Measurements from ENCODE around the gene PRICKLE4. TPM values are rescaled to one million over a fixed set of nuclear protein-coding genes. Genes with fewer than 3 reads are reported as not detected.
A peak's percentile ranks its signal among the peaks of the same experiment; 100 is the strongest.

The PRICKLE4 gene
- total RNA-seq, 3 donors from 2014 or later (not counting 1 experiment from before 2014, with no cell fraction given): not detected

GRCh38 chr6:41779336-41779735, 1.2 kb upstream of the PRICKLE4 start:
- no peaks in the 10 kb centered on the region for H3K27me3 ChIP-seq (ENCODE audit: control insufficient read depth, insufficient read depth, low read length)
- WGBS (ENCODE audit: insufficient coverage): 7% methylated on average over 16 of the region's 16 CpGs
- no peak for TF ChIP-seq CTCF (IDR thresholded peaks at IDR 0.05)
- H3K27ac ChIP-seq (ENCODE audit: low read length): no peak overlapping the region
- peaks cover 8% of the 10 kb centered on the region for H3K36me3 Mint-ChIP-seq
- intact Hi-C loops (cut with micrococcal nuclease): no loop called here
- no peak for ATAC-seq
- peaks cover 11% of the 10 kb centered on the region for H3K36me3 ChIP-seq (ENCODE audit: control insufficient read depth, insufficient read depth, low read length)
- peak overlapping the region; percentile 89 for H3K4me3 Mint-ChIP-seq
- DNase-seq: no peak
- peak overlapping the region; percentile 37 for H3K4me3 ChIP-seq (ENCODE audit: low read length)
- H3K27ac Mint-ChIP-seq: peak overlapping the region in 1 of 2 donors; percentile 80
- H3K4me1 ChIP-seq (ENCODE audit: control insufficient read depth, insufficient read depth, low read length): peaks cover 17% of the 10 kb centered on the region
- H3K27me3 Mint-ChIP-seq (ENCODE audit: low read depth in 2 of 2): peaks cover 0 to 3% of the 10 kb centered on the region in 2 donors
- no peaks in the 10 kb centered on the region for H3K9me3 ChIP-seq (ENCODE audit: control insufficient read depth, insufficient read depth, low read length)
- H3K9me3 Mint-ChIP-seq: no peaks in the 10 kb centered on the region
- peaks cover 7 to 22% of the 10 kb centered on the region in 2 donors for H3K4me1 Mint-ChIP-seq

- H3K27ac ChIP-seq (ENCODE audit: low read length): no peak within 1 kb of the TSS
- peak; percentile 77 for TF ChIP-seq CTCF (IDR thresholded peaks at IDR 0.05)
- H3K9me3 ChIP-seq (ENCODE audit: control insufficient read depth, insufficient read depth, low read length): no peaks in the 10 kb centered on the region
- Mint-ChIP-seq H3K9me3 (no peaks in the 10 kb centered on the region), H3K27ac (peak within 1 kb of the TSS in 1 of 2 donors; percentile 80), H3K27me3 (ENCODE audit: low read depth in 2 of 2) (peaks cover 0 to 3% of the 10 kb centered on the region in 2 donors), H3K4me1 (peaks cover 7 to 22% of the 10 kb centered on the region in 2 donors), H3K4me3 (peak within 1 kb of the TSS; percentile 92), H3K36me3 (peaks cover 2% of the 10 kb centered on the region)
- under 1% methylated on average over 73 of the region's 73 CpGs for WGBS (ENCODE audit: insufficient coverage)
- peaks cover 5% of the 10 kb centered on the region for H3K36me3 ChIP-seq (ENCODE audit: control insufficient read depth, insufficient read depth, low read length)
- H3K4me3 ChIP-seq (ENCODE audit: low read length): peak within 1 kb of the TSS; percentile 40
- no peaks in the 10 kb centered on the region for H3K27me3 ChIP-seq (ENCODE audit: control insufficient read depth, insufficient read depth, low read length)
- intact Hi-C loops (cut with micrococcal nuclease): loop anchor here (1.0 to 10.0 kb wide), 4 partner anchors 157 to 765 kb away; no protein-coding TSS in a partner anchor
- DNase-seq (peak; percentile 99), ATAC-seq (peak; percentile 96 to 100 (median 98))
- H3K4me1 ChIP-seq (ENCODE audit: control insufficient read depth, insufficient read depth, low read length): peaks cover 22% of the 10 kb centered on the region
Measured at GRCh38 chr6:41779788-41780550, 613 bp upstream of the PRICKLE4 start, which contains the start of gene FRS3. FRS3 (minus strand) TSS chr6:41779900; CDS start chr6:41776987, 2,913 bp downstream.

DNA sequence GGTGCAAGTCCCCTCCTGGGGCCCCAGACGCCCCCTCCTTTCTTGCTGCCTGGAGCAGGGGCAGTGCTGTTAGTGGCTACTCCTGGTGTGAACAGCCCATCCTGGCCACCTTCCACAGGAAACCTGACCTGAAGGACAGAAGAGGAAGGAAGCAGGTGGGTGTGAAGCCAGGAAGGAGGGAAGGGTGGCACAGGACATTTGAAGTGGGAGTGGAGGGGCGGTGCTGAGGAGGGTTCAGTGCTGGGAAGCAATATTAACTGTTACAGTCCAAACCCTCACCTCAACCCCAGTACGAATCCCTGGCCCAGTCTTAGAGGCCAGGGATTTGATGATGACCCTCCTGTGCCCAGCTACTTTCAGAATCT, 766 bp downstream of the PRICKLE4 start:
- no peaks in the 10 kb centered on the region for H3K36me3 ChIP-seq (ENCODE audit: control insufficient read depth, insufficient read depth, low read length)
- WGBS (ENCODE audit: insufficient coverage): 30% methylated on average over 2 of the region's 3 CpGs
- Mint-ChIP-seq H3K4me1 (peaks cover 7 to 29% of the 10 kb centered on the region in 2 donors), H3K9me3 (no peaks in the 10 kb centered on the region), H3K27me3 (ENCODE audit: low read depth in 2 of 2) (peaks cover 0 to 3% of the 10 kb centered on the region in 2 donors), H3K36me3 (no peaks in the 10 kb centered on the region), H3K4me3 (peak overlapping the region; percentile 78), H3K27ac (no peak overlapping the region)
- no peak for DNase-seq
- intact Hi-C loops (cut with micrococcal nuclease): loop anchor here (2.0 to 10.0 kb wide), 3 partner anchors 155 to 763 kb away; no protein-coding TSS in a partner anchor
- H3K9me3 ChIP-seq (ENCODE audit: control insufficient read depth, insufficient read depth, low read length): no peaks in the 10 kb centered on the region
- peaks cover 35% of the 10 kb centered on the region for H3K4me1 ChIP-seq (ENCODE audit: control insufficient read depth, insufficient read depth, low read length)
- no peak overlapping the region for H3K27ac ChIP-seq (ENCODE audit: low read length)
- TF ChIP-seq CTCF (IDR thresholded peaks at IDR 0.05): no peak
- H3K4me3 ChIP-seq (ENCODE audit: low read length): no peak overlapping the region
- ATAC-seq: no peak
- H3K27me3 ChIP-seq (ENCODE audit: control insufficient read depth, insufficient read depth, low read length): no peaks in the 10 kb centered on the region

All from natural killer cell (primary cell).